Activated CD4-positive, alpha-beta T cell treated with anti-CD3 and anti-CD28 coated beads, Interleukin-2, Interleukin-6, amounts not matched to agents 100 ng/mL and 50 ng/mL, durations not matched to agents 16 hours and 8 hours (primary cell): ENCODE measurements around the gene ZNF69.
"Not testable (repeated sequence)": the region's sequence is repeated elsewhere in the genome, so short reads cannot be mapped to it uniquely, and the experiment has no call there.

Experiments
- DNase-seq: peaks from one replicate; pipeline ENCODE4 v3.0.0-alpha.2; 2020

The ZNF69 gene

GRCh38 chr19:11887611-11888531 lies at the start of gene ZNF69:
TSS of gene ZNF69 (plus strand) at chr19:11887782. CDS start at chr19:11887924, 142 bp downstream.
- peak; percentile 13 for DNase-seq

- DNase-seq = no peak
These were observed 43.9 kb upstream of the ZNF69 start for GRCh38 chr19:11843722-11844121.

GRCh38 chr19:11847615-11848014 lies 40.0 kb upstream of the ZNF69 start:
- not testable (repeated sequence) for DNase-seq

GRCh38 chr19:11848200-11848593 lies 39.4 kb upstream of the ZNF69 start:
- DNase-seq = no peak

- peak; percentile 63 for DNase-seq
These were observed 38.8 kb upstream of the ZNF69 start, which contains the start of gene ZNF439 for GRCh38 chr19:11848594-11849469. TSS of gene ZNF439 (plus strand) at chr19:11848726. CDS start at chr19:11848868, 142 bp downstream.

- DNase-seq = not testable (repeated sequence)
These were observed 37.3 kb upstream of the ZNF69 start for GRCh38 chr19:11850289-11850688.

- DNase-seq = no peak
These were observed 34.2 kb upstream of the ZNF69 start for GRCh38 chr19:11853358-11853757.

GRCh38 chr19:11856596-11857250 lies 30.9 kb upstream of the ZNF69 start:
- no peak for DNase-seq

GRCh38 chr19:11860721-11861120 lies 26.9 kb upstream of the ZNF69 start:
- DNase-seq = no peak

GRCh38 chr19:11861301-11861700 lies 26.3 kb upstream of the ZNF69 start:
- DNase-seq = no peak

GRCh38 chr19:11867766-11868165 lies 19.8 kb upstream of the ZNF69 start:
- DNase-seq = not testable (repeated sequence)

- no peak for DNase-seq
These were observed 19.4 kb upstream of the ZNF69 start for GRCh38 chr19:11868188-11868587.

- no peak for DNase-seq
These were observed 15.0 kb upstream of the ZNF69 start for GRCh38 chr19:11872624-11873023.

- no peak for DNase-seq
These were observed 13.8 kb upstream of the ZNF69 start for GRCh38 chr19:11873762-11874161.

- peak; percentile 31 for DNase-seq
These were observed 7.8 kb upstream of the ZNF69 start for GRCh38 chr19:11879687-11880266.

- DNase-seq = no peak
These were observed 7.0 kb upstream of the ZNF69 start for GRCh38 chr19:11880598-11880997.

GRCh38 chr19:11881151-11881800 lies 6.3 kb upstream of the ZNF69 start:
- DNase-seq = peak; percentile 55

- DNase-seq = no peak
These were observed 5.0 kb upstream of the ZNF69 start for GRCh38 chr19:11882606-11883005.

- DNase-seq = no peak
These were observed 360 bp upstream of the ZNF69 start for GRCh38 chr19:11887234-11887610.

- DNase-seq = not testable (repeated sequence)
These were observed 2.3 kb downstream of the ZNF69 start for GRCh38 chr19:11889901-11890300.

GRCh38 chr19:11890634-11891033 lies 3.1 kb downstream of the ZNF69 start:
- DNase-seq = no peak

- DNase-seq = no peak
These were observed 7.3 kb downstream of the ZNF69 start for GRCh38 chr19:11894851-11895250.
